Measurements from ENCODE around the gene SLIT3. TPM values are rescaled to one million over a fixed set of nuclear protein-coding genes. Genes with fewer than 3 reads are reported as not detected.

The SLIT3 gene
- total RNA-seq, 4 donors from 2014 or later = 41.1 to 86.6 (median 62.7) TPM

DNA sequence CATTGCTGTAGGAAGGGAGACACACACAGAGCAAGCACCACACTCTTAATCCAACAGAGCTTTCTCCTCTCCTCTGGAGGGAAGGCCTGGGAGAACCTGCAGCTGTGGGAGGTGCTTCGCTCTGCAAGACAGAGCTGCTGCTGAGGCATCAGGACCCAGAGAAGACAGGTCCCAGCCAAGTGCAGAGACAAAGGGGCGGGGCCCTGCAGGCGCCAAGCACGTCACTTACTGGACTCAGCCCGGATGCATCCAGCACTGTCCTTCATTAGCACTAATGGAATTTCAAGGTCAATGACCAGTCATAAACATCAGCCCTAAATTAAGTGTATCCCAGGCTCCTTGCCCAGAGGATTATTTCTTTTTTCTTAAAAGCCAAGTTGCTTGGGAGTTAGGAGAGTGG, 384.7 kb downstream of the SLIT3 start:
- Histone ChIP-seq H3K27me3 (no peaks in the 10 kb centered on the region), H3K36me3 (no peaks in the 10 kb centered on the region), H3K4me1 (peaks cover 3 to 29% (median 23%) of the 10 kb centered on the region in 4 donors), H3K27ac (replicated peaks in 1 of 4) (peak overlapping the region; percentile 50 to 69 (median 56)), H3K4me3 (peak overlapping the region in 1 of 4 donors; percentile 5), H3K9me3 (no peaks in the 10 kb centered on the region)
- intact Hi-C loops (cut with DNase I) = no loop called here
- DNase-seq (ENCODE audit: extremely low spot score) = peak; percentile 94
- TF ChIP-seq EP300 (IDR thresholded peaks at IDR 0.05) = peak; percentile 39
- TF ChIP-seq POLR2A (IDR thresholded peaks at IDR 0.05; ENCODE audit: low read depth) = no peak
- TF ChIP-seq POLR2AphosphoS5 (IDR thresholded peaks at IDR 0.05) = peak; percentile 16 to 49
- WGBS = 26% methylated on average over 5 of the region's 5 CpGs

DNA sequence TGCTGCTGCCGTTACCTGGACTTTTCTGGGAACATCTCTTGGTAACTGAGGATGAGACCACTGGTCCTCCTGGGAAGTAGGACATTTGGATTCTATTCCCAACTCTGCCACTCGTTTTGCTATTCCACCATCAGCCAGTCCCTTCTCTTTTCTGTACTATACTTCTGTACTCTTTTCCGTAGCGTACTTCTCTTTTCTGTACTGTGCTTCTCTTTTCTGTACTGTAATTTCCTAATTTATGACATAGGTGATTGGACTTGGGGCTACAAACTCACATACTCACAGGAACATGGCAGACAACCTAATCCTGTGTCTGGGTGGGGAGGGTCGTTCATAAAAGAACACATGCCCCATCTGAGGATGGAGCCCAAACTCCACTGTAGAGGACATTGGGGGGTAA, 386.4 kb downstream of the SLIT3 start:
- intact Hi-C loops (cut with DNase I) = no loop called here
- H3K4me1 ChIP-seq = peaks cover 3 to 29% (median 23%) of the 10 kb centered on the region in 4 donors
- no peak for TF ChIP-seq POLR2A (IDR thresholded peaks at IDR 0.05; ENCODE audit: low read depth)
- TF ChIP-seq EP300 (IDR thresholded peaks at IDR 0.05) = no peak
- TF ChIP-seq, protein P1, sequence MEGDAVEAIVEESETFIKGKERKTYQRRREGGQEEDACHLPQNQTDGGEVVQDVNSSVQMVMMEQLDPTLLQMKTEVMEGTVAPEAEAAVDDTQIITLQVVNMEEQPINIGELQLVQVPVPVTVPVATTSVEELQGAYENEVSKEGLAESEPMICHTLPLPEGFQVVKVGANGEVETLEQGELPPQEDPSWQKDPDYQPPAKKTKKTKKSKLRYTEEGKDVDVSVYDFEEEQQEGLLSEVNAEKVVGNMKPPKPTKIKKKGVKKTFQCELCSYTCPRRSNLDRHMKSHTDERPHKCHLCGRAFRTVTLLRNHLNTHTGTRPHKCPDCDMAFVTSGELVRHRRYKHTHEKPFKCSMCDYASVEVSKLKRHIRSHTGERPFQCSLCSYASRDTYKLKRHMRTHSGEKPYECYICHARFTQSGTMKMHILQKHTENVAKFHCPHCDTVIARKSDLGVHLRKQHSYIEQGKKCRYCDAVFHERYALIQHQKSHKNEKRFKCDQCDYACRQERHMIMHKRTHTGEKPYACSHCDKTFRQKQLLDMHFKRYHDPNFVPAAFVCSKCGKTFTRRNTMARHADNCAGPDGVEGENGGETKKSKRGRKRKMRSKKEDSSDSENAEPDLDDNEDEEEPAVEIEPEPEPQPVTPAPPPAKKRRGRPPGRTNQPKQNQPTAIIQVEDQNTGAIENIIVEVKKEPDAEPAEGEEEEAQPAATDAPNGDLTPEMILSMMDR (IDR thresholded peaks at IDR 0.05) = no peak
- no peak for TF ChIP-seq POLR2AphosphoS5 (IDR thresholded peaks at IDR 0.05)
- no peaks in the 10 kb centered on the region for H3K36me3 ChIP-seq
- no peak overlapping the region for H3K27ac ChIP-seq (replicated peaks in 1 of 4)
- no peak for DNase-seq (ENCODE audit: extremely low spot score)
- no peaks in the 10 kb centered on the region for H3K27me3 ChIP-seq
- no peaks in the 10 kb centered on the region for H3K9me3 ChIP-seq
- H3K4me3 ChIP-seq = no peak overlapping the region
- WGBS = 79% methylated on average over 5 of the region's 5 CpGs

DNA sequence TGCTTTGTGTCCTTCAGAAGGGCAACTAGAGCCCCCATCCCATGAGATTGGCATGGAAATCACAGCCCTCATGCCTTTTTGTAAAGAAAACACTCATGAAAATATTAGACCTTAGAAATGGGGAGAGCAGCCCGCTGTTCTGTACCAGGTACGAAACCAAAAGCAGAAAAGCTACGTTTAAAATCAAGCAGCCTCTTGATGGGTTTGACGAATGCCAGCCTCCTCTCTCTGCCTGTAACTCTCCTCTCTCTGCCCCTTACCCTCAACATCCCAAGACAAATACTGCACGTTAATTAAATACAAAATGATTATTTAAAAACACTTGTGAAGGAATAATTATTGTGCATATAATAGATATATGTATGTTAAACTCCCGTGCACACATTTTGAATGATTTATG, 390.1 kb downstream of the SLIT3 start:
- Histone ChIP-seq H3K4me1 (peaks cover 7 to 12% (median 11%) of the 10 kb centered on the region in 4 donors), H3K4me3 (no peak overlapping the region), H3K27ac (replicated peaks in 1 of 4) (no peak overlapping the region), H3K9me3 (no peaks in the 10 kb centered on the region), H3K36me3 (no peaks in the 10 kb centered on the region), H3K27me3 (no peaks in the 10 kb centered on the region)
- TF ChIP-seq, protein P1 (IDR thresholded peaks at IDR 0.05) = no peak
- TF ChIP-seq POLR2A (IDR thresholded peaks at IDR 0.05; ENCODE audit: low read depth) (no peak), POLR2AphosphoS5 (IDR thresholded peaks at IDR 0.05) (no peak), EP300 (IDR thresholded peaks at IDR 0.05) (no peak)
- DNase-seq (ENCODE audit: extremely low spot score) = no peak
- 85% methylated on average over 6 of the region's 6 CpGs for WGBS
- intact Hi-C loops (cut with DNase I) = no loop called here

DNA sequence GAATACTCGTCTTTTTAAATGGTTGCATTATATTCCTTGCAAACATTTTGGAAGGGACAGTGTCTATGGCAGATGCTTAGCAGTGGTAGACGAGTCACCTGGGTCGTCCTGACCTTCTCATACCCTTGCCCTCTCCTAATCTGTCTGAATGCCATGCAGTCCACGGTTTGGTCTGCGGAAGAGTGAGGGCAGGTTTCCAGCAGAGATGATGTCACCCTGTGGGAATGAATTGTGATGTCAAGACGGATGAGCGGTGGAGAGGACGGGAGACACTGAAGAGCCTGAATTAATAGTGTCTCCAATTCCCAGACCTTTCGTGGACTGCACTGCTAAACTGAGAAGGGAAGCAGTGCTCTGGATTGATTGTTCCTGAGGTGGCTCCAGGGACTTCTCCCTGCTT, 392.7 kb downstream of the SLIT3 start:
- Histone ChIP-seq H3K27ac (replicated peaks in 1 of 4) (no peak overlapping the region), H3K4me1 (peaks cover 7 to 11% (median 9%) of the 10 kb centered on the region in 4 donors), H3K9me3 (no peaks in the 10 kb centered on the region), H3K36me3 (no peaks in the 10 kb centered on the region), H3K4me3 (no peak overlapping the region), H3K27me3 (no peaks in the 10 kb centered on the region)
- no peak for DNase-seq (ENCODE audit: extremely low spot score)
- 52% methylated on average over 9 of the region's 9 CpGs for WGBS
- intact Hi-C loops (cut with DNase I) = no loop called here
- no peak for TF ChIP-seq EP300 (IDR thresholded peaks at IDR 0.05)
- TF ChIP-seq, protein P1 (IDR thresholded peaks at IDR 0.05) = no peak
- no peak for TF ChIP-seq POLR2A (IDR thresholded peaks at IDR 0.05; ENCODE audit: low read depth)
- no peak for TF ChIP-seq POLR2AphosphoS5 (IDR thresholded peaks at IDR 0.05)

DNA sequence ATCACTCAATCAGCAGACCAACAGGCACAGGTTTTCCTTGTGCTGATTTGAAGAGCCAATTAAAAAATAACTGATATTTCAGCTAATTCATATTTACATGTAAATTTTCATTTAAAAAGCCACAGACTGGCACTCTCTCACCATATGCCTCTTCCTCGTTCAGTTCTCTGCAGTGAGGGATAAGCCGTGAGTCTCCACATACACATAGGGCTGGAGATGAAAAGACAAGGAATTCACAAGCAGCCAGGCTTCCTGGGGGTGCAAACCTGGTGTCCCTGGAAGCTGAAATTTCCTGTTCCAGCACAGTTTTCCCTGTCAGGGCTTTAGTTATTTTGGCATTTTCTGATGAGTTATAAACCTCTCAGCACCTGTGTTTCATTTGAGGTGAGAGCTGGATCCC, 397.9 kb downstream of the SLIT3 start:
- Histone ChIP-seq H3K4me1 (peaks cover 0 to under 1% (median under 1%) of the 10 kb centered on the region in 4 donors), H3K9me3 (no peaks in the 10 kb centered on the region), H3K27me3 (no peaks in the 10 kb centered on the region), H3K36me3 (no peaks in the 10 kb centered on the region), H3K27ac (replicated peaks in 1 of 4) (no peak overlapping the region), H3K4me3 (no peak overlapping the region)
- DNase-seq (ENCODE audit: extremely low spot score) = no peak
- intact Hi-C loops (cut with DNase I) = no loop called here
- WGBS = 78% methylated on average over 2 of the region's 2 CpGs
- TF ChIP-seq POLR2A (IDR thresholded peaks at IDR 0.05; ENCODE audit: low read depth) = no peak
- TF ChIP-seq, protein P1 (IDR thresholded peaks at IDR 0.05) = no peak
- no peak for TF ChIP-seq EP300 (IDR thresholded peaks at IDR 0.05)
- TF ChIP-seq POLR2AphosphoS5 (IDR thresholded peaks at IDR 0.05) = no peak

Measured in esophagus muscularis mucosa (tissue), 4 donors.